Esophagus squamous epithelium (tissue), 5 donors: ENCODE data around the gene ERLEC1. TPM values are rescaled to one million over a fixed set of nuclear protein-coding genes. Genes with fewer than 3 reads are reported as not detected.
"Not testable (repeated sequence)": the region's sequence is repeated elsewhere in the genome, so short reads cannot be mapped to it uniquely, and the experiment has no call there.

Experiments
- DNase-seq: peaks from one replicate; lab custom pipeline; 2025; lab: John Stamatoyannopoulos, UW
- H3K27ac ChIP-seq, 4 donors: fragments of 200-600 bp; sonication (generic); one replicate each; pipeline ENCODE4 v1.5.1; 2016 to 2019; ENCODE audit warnings: mild to moderate bottlenecking in 1 of 4
- H3K27me3 ChIP-seq, 4 donors: fragments of 200-600 bp; sonication (generic); 1 replicate in 3 of 4; 2 replicates in 1 of 4; pipeline versions ENCODE4 v1.5.1 to v1.6.0; 2017 to 2021; ENCODE audit warnings: antibody characterized with exemption in 1 of 4
- H3K36me3 ChIP-seq, 3 donors: fragments of 200-600 bp; sonication (generic); one replicate each; pipeline ENCODE4 v1.5.1; 2016 to 2019
- H3K4me1 ChIP-seq, 3 donors: fragments of 200-600 bp; sonication (generic); one replicate each; pipeline ENCODE4 v1.5.1; 2017 to 2019
- H3K4me3 ChIP-seq, 4 donors: fragments of 200-600 bp; sonication (generic); 1 replicate in 3 of 4; 2 replicates in 1 of 4; pipeline ENCODE4 v1.5.1; 2016 to 2019; ENCODE audit warnings: mild to moderate bottlenecking in 2 of 4, moderate library complexity in 1 of 4
- H3K9me3 ChIP-seq, 3 donors: fragments of 200-600 bp; sonication (generic); one replicate each; pipeline ENCODE4 v1.5.1; 2016 to 2019
- CTCF ChIP-seq, 6 experiments: fragments of 450-650 bp in 4 of 6; fragments of 200-600 bp in 2 of 6; sonication (generic) in 2 of 6; IDR thresholded peaks; one replicate each; pipeline ENCODE4 v1.5.1; 2016 to 2019; ENCODE audit warnings: antibody characterized with exemption in 6 of 6, mild to moderate bottlenecking in 4 of 6, moderate library complexity in 4 of 6
- POLR2A ChIP-seq, 4 donors: fragments of 450-650 bp; IDR thresholded peaks; one replicate each; pipeline ENCODE4 v1.6.1; 2017; ENCODE audit warnings: antibody characterized with exemption in 4 of 4, mild to moderate bottlenecking in 4 of 4, moderate library complexity in 3 of 4
- WGBS, 2 donors: methylation state at CpG; one replicate each; pipeline ENCODE4 v1.1.5; 2018; 5-methylcytosine and 5-hydroxymethylcytosine counted together
- intact Hi-C: fragments of 100-400 bp; cut with DNase I; formaldehyde crosslinking; loops from one replicate; pipeline ENCODE4 v1.15.0; 2022
- total RNA-seq, 4 donors: library from RNA; depleted of rRNA; stranded (reverse); fragments of >200 nt; gene quantifications; one replicate each; pipeline ENCODE4 v1.1.0, GENCODE V29; 2016
- donor health status: DM: yes; HTN: yes; CAD: no.

ERLEC1 gene
- total RNA-seq, 4 donors from 2014 or later = 15.1 to 27.5 (median 21.3) TPM

DNA sequence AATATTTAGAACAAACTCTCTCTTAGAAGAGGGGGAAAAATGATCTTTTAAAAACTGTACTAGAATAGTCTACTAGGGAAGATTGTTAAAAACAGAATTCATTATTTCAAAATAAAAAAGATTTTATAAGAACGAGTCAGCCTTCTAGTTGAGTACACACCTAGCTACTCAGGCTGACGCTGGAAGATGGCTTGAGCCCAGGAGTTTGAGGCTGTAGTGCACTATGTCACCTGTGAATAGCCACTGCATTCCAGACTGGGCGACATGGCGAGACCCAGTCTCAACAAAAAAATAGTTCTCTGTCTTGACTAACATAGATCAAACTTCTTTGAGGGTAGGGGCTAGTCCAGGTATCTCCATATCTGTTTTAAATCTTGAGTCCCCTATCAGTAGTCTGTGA lies 33.9 kb downstream of the ERLEC1 start:
- no peaks in the 10 kb centered on the region for H3K27me3 ChIP-seq
- H3K27ac ChIP-seq = no peak overlapping the region
- H3K4me3 ChIP-seq = no peak overlapping the region
- H3K4me1 ChIP-seq = peaks cover 0 to 3% (median 0%) of the 10 kb centered on the region in 3 donors
- intact Hi-C loops = no loop called here
- DNase-seq = no peak
- TF ChIP-seq CTCF (IDR thresholded peaks at IDR 0.05) (no peak), POLR2A (IDR thresholded peaks at IDR 0.05) (no peak)
- H3K36me3 ChIP-seq = peaks cover 0 to 47% (median 3%) of the 10 kb centered on the region in 3 donors
- 74 to 86% methylated on average over 4 of the region's 4 CpGs for WGBS, 2 donors
- H3K9me3 ChIP-seq = no peaks in the 10 kb centered on the region

GRCh38 chr2:53821810-53822209 lies 35.0 kb downstream of the ERLEC1 start:
- Histone ChIP-seq H3K4me3 (no peak overlapping the region), H3K27ac (no peak overlapping the region), H3K4me1 (peaks cover 0 to 14% (median under 1%) of the 10 kb centered on the region in 3 donors), H3K36me3 (peaks cover 0 to 36% (median 3%) of the 10 kb centered on the region in 3 donors), H3K27me3 (no peaks in the 10 kb centered on the region), H3K9me3 (no peaks in the 10 kb centered on the region)
- TF ChIP-seq POLR2A (IDR thresholded peaks at IDR 0.05) (no peak), CTCF (IDR thresholded peaks at IDR 0.05) (no peak)
- DNase-seq = no peak
- intact Hi-C loops = no loop called here
- WGBS, 2 donors = 81 to 91% methylated on average over 6 of the region's 6 CpGs

- H3K27me3 ChIP-seq, H3K4me3 ChIP-seq, H3K27ac ChIP-seq, intact Hi-C loops, DNase-seq, H3K9me3 ChIP-seq: not testable (repeated sequence)
- TF ChIP-seq CTCF (IDR thresholded peaks at IDR 0.05) = peak in 1 of 6 experiments; percentile 26
- H3K36me3 ChIP-seq = peaks cover 0 to 18% (median 0%) of the 10 kb centered on the region in 3 donors
- 87 to 93% methylated on average over 9 of the region's 9 CpGs for WGBS, 2 donors
- peaks cover 0 to 28% (median 11%) of the 10 kb centered on the region in 3 donors for H3K4me1 ChIP-seq
These were observed 36.8 kb downstream of the ERLEC1 start for GRCh38 chr2:53823639-53824038.

DNA sequence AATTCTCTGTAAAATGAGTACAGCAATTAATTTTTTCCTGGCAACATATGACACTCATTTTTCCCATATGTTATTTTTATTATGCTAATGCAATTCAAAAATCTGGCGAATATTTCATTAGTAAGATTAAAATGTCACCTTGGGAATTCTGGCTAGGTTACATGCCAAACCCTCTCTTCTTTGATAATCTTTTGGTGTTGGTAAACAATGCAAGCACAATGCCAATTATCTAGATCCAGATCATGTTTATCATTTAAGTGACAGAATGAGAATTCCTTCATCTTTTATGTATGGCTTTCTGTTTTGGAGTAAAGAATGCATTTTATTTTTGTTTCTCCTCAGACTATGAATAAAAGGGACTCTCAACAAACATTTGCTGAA lies 39.2 kb downstream of the ERLEC1 start:
- Histone ChIP-seq H3K4me1 (peaks cover 0 to 28% (median 11%) of the 10 kb centered on the region in 3 donors), H3K9me3 (no peaks in the 10 kb centered on the region), H3K36me3 (peaks cover 0 to under 1% (median 0%) of the 10 kb centered on the region in 3 donors), H3K27me3 (no peaks in the 10 kb centered on the region), H3K27ac (peak overlapping the region in 3 of 4 donors; percentile 2 to 72 (median 55)), H3K4me3 (no peak overlapping the region)
- WGBS, 2 donors = 35 to 39% methylated on average over 1 of the region's 1 CpG
- no peak for TF ChIP-seq POLR2A (IDR thresholded peaks at IDR 0.05)
- TF ChIP-seq CTCF (IDR thresholded peaks at IDR 0.05) = no peak
- DNase-seq = no peak
- intact Hi-C loops = no loop called here

GRCh38 chr2:53826587-53827397 lies 39.9 kb downstream of the ERLEC1 start:
- Histone ChIP-seq H3K9me3 (no peaks in the 10 kb centered on the region), H3K4me1 (peaks cover 0 to 28% (median 11%) of the 10 kb centered on the region in 3 donors), H3K4me3 (no peak overlapping the region), H3K27me3 (no peaks in the 10 kb centered on the region), H3K36me3 (peaks cover 0 to 8% (median 0%) of the 10 kb centered on the region in 3 donors), H3K27ac (peak overlapping the region; percentile 0 to 72 (median 62))
- intact Hi-C loops = no loop called here
- 34 to 42% methylated on average over 2 to 3 of the region's 3 CpGs for WGBS, 2 donors
- TF ChIP-seq CTCF (IDR thresholded peaks at IDR 0.05) (no peak), POLR2A (IDR thresholded peaks at IDR 0.05) (no peak)
- no peak for DNase-seq
